Stimulated activated CD4-positive, alpha-beta T cell treated with anti-CD3 and anti-CD28 coated beads, Interleukin-12 subunit alpha, Interleukin-12 subunit beta, amount 100 ng/mL, for 4 hours (primary cell): Measurements from ENCODE around the gene RIPOR3.
"Not testable (repeated sequence)": the region's sequence is repeated elsewhere in the genome, so short reads cannot be mapped to it uniquely, and the experiment has no call there.

Experiments used
- DNase-seq: peaks from one replicate; pipeline ENCODE4 v3.0.0-alpha.2; 2020

The RIPOR3 gene

GRCh38 chr20:50651676-50652075, 39.7 kb downstream of the RIPOR3 start:
- DNase-seq, result no peak

- no peak for DNase-seq
These were observed 41.8 kb downstream of the RIPOR3 start for GRCh38 chr20:50649590-50649989.

- DNase-seq, result no peak
These were observed 42.7 kb downstream of the RIPOR3 start for GRCh38 chr20:50648651-50649050.

- no peak for DNase-seq
These were observed 44.8 kb downstream of the RIPOR3 start for GRCh38 chr20:50646483-50646996.

GRCh38 chr20:50645253-50646068, 45.9 kb downstream of the RIPOR3 start:
- no peak for DNase-seq

- DNase-seq, result no peak
These were observed 49.0 kb downstream of the RIPOR3 start for GRCh38 chr20:50642288-50642803.

GRCh38 chr20:50641625-50642287, 49.6 kb downstream of the RIPOR3 start:
- not testable (repeated sequence) for DNase-seq

GRCh38 chr20:50639971-50640711, 51.2 kb downstream of the RIPOR3 start:
- not testable (repeated sequence) for DNase-seq

- DNase-seq, result not testable (repeated sequence)
These were observed 53.1 kb downstream of the RIPOR3 start for GRCh38 chr20:50638015-50638847.

GRCh38 chr20:50636601-50637540, 54.5 kb downstream of the RIPOR3 start:
- no peak for DNase-seq

GRCh38 chr20:50635676-50636600, 55.4 kb downstream of the RIPOR3 start:
- peak; percentile 53 for DNase-seq

- DNase-seq, result no peak
These were observed 56.3 kb downstream of the RIPOR3 start for GRCh38 chr20:50635014-50635557.

GRCh38 chr20:50634191-50634590, 57.2 kb downstream of the RIPOR3 start:
- DNase-seq, result no peak

- no peak for DNase-seq
These were observed 58.0 kb downstream of the RIPOR3 start for GRCh38 chr20:50633361-50633760.

- DNase-seq, result no peak
These were observed 58.6 kb downstream of the RIPOR3 start for GRCh38 chr20:50632701-50633100.

GRCh38 chr20:50632236-50632635, 59.1 kb downstream of the RIPOR3 start:
- DNase-seq, result no peak

- no peak for DNase-seq
These were observed 60.6 kb downstream of the RIPOR3 start for GRCh38 chr20:50630578-50631263.

GRCh38 chr20:50629670-50630045, 61.7 kb downstream of the RIPOR3 start:
- no peak for DNase-seq
